Ovary (tissue), 3 donors: ENCODE results near the gene SLBP.

Experiments used
- POLR2A ChIP-seq: fragments of 450-650 bp; IDR thresholded peaks from one replicate; pipeline ENCODE4 v1.6.1; 2017; ENCODE audit warnings: antibody characterized with exemption, mild to moderate bottlenecking, moderate library complexity
- TF ChIP-seq, protein P1 (sequence below), 3 donors: fragments of 450-650 bp in 2 of 3; fragments of 200-600 bp in 1 of 3; IDR thresholded peaks; one replicate each; pipeline versions ENCODE4 v1.5.1 to v1.8.0; 2016 to 2022; ENCODE audit warnings: antibody characterized with exemption in 3 of 3, mild to moderate bottlenecking in 1 of 3
- donor health status: DM: no; HTN: no; CAD: no.

DNA sequence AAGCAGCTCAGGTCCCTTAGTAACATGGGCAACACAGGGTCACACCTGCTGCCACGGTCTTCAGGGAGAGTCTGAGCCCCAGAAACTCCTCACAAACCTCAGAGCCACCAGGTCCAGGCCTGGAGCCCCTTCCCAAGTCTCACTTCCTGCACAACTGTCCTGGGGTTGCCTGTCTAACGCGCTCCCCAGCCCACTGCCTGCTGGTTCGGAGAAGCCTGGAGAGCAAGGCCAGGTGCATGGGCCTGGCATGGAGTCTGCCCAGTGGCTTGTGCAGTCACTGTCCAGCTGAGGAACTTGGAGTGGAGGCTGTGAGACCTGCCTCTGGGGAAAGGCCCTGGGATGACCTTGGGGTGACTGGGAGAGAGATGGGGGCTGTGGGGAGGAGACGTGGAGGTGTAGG, 56.0 kb downstream of the SLBP start:
- TF ChIP-seq, protein P1, sequence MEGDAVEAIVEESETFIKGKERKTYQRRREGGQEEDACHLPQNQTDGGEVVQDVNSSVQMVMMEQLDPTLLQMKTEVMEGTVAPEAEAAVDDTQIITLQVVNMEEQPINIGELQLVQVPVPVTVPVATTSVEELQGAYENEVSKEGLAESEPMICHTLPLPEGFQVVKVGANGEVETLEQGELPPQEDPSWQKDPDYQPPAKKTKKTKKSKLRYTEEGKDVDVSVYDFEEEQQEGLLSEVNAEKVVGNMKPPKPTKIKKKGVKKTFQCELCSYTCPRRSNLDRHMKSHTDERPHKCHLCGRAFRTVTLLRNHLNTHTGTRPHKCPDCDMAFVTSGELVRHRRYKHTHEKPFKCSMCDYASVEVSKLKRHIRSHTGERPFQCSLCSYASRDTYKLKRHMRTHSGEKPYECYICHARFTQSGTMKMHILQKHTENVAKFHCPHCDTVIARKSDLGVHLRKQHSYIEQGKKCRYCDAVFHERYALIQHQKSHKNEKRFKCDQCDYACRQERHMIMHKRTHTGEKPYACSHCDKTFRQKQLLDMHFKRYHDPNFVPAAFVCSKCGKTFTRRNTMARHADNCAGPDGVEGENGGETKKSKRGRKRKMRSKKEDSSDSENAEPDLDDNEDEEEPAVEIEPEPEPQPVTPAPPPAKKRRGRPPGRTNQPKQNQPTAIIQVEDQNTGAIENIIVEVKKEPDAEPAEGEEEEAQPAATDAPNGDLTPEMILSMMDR (IDR thresholded peaks at IDR 0.05) = no peak
- TF ChIP-seq POLR2A = no peak
